HG03558 (cell line): Measurements from ENCODE around the gene C1QTNF12.

Experiments used
- ATAC-seq: cut with Tn5 transposase; IDR thresholded peaks from one replicate; pipeline ENCODE4 v1.9.1; 2021; ENCODE audit warnings: moderate number of reproducible peaks; ENCODE audit not compliant: unreplicated experiment; ENCODE audit errors: extremely low read depth

C1QTNF12 gene

DNA sequence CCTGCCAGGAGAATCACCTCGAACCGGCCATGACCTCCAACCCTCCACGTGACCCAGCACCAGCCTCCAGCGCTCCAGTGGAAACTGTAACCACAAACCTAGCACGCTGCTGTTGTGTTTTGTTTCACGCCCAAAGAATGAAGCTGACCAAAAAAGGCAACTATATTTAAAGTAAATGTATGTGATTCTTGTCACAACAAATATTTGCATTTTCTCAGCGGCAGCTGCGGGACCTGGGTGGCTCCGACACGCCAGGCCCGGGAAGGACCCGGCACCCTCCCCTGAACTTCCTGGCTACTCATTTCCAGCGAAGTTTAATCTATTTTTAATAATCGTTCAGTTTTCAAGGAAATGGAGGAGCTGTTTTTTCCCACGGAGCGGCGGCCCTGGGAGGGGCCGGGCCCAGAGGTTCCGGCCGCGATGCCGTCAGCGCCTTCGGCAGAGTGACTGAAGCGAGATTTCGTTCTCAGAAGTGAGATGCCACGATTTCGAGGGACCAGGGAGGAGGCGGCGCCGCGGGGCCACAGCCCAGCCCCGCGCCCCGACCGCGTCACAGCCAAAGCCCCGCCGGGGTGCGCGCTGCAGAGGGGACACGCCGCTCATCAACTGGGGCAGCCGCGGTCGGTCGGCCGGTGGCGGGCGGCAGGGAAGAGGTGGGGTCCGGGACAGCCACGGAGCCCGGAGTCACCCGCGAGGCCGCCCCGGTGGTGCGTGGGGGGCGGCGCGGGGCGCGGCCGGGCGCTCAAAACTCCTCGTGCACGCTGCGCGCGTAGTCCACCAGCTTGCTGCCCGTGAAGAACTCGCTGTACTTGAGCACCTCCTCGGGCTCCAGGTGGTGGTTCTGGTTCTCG is 29.5 kb downstream of the C1QTNF12 start:
- no peak for ATAC-seq

DNA sequence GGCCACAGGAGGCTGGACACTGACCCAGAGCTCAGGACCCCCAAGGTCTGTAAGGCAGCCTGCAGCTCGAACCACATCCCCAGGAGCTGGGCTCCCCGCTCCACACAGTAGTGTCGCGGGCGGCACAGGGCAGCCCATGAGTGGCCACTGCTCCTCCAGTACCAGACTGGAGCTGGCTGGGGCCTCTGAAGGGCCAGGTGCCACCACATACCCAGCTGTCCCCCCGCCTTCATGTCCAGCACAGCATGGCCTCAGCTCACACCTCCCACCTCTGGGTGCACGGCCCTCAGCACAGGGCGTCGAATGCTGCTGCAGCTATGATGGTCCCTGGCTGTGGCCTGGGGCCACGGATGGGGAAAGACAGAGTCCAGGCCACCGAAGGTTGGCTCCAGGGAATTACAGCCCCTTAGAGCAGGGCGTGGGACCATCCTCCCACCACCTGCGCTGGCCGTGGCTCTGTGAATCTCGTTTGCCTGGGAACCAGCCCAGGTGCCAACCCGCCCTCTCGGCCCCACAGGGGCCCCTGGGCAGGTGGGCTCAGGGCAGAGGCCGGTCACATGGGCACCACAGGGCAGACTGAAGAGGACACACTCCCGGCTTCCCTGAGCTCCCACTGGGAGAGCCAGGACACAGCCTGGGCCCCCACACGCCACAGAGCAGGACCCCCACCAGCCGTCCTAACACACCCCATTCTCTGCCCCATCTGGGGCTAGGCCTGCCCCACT is 30.5 kb downstream of the C1QTNF12 start:
- ATAC-seq: no peak

DNA sequence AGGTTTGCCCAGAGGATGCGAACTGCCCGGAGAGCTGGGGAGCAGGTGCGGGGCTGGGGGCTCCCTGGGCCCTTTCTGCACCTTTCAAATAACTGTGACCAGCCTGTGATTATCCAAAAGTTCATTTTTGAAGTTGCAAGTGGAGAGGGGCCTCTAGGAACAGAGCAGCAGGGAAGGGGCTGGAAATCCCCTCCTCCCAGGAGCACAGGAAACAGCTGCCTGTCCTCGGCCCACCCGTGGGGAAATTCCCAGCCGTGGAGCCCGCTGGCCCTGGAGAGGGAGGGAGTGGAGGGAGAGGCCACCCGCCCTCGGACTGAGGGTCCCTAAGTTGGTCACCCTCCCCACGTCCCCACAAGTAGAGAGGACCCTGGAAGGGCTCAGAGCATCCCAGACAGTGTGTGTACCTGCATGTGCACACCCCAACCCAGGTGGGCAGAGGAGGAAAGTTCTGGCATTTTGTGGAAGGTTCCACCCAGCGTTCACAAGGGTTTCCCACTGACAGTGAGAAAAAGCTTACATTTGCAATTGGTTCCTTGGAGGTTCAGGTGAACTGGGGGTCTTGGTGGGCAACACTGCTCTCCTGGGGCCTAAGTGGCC is 31.3 kb downstream of the C1QTNF12 start:
- ATAC-seq: no peak

GRCh38 chr1:1213345-1214265 is 32.9 kb downstream of the C1QTNF12 start, which contains the start of gene TNFRSF4:
TSS of gene TNFRSF4 (minus strand) at chr1:1214153. CDS start at chr1:1214127, 26 bp downstream.
- ATAC-seq: no peak

DNA sequence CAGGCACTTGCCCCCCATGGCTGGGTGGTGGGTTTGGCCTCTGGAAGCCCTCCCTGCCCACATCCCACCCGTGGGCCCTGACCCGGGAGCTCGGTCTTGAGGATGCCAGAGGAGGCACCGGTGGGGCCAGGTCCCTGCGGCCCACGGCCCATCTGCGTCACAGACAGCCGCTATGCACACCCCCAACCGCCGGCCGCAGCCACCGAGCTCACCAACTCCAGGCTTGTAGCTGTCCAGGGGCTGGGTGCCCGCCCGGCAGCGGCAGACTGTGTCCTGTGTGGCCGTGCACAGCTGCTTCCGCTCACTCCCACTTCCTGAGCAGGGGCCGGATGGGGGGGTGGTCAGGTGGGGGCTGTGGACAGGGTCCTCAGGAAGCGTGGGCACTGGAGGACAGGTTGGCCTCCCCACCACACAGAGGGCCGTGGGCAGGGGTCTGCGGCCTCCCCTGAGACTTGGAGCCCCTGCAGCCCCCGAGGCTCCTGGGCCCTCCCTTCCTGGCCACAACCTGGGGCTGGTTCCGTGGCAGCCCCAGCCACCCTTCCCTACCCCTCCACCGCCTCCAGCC is 33.7 kb downstream of the C1QTNF12 start:
- ATAC-seq: no peak

DNA sequence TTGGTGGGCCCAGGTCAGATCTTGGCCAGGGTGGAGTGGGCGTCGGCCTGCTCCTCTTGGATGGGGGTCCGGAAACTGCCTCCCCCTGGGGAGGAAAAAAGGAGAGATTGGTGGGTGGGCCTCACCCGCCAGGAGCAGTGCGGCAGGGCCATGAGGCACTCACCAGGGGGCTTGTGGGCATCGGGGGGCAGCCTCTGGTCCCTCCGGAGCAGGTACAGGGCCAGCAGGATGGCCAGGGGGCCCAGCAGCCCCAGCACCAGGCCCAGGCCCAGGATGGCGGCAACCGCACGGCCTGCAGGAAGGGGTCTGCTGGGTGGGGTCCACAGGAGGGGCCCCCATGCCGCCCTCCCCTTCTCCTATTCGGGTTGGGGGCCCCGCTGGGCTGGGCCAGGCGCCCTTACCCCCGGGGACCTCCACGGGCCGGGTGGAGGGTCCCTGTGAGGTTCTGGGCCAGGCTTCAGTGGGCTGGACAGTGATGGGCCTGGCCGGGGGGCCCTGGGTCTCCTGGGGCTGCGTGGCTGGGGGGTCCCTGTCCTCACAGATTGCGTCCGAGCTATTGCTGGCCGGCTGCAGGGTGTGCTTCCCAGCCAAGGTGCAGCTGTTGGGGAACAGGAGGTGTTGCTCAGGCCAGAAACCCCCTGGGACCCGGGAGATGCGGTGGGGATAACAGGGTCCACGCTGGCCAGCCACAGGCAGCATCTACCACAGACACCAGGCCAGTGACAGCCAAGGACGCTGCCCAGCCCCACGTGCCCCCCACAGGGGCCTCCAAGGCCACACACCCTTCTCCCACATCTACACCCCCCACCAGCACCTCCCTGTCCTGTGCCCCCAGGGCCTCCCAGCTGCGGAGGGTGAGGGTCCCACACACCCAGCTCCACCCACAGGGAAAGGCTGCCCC is 34.7 kb downstream of the C1QTNF12 start:
- no peak for ATAC-seq

DNA sequence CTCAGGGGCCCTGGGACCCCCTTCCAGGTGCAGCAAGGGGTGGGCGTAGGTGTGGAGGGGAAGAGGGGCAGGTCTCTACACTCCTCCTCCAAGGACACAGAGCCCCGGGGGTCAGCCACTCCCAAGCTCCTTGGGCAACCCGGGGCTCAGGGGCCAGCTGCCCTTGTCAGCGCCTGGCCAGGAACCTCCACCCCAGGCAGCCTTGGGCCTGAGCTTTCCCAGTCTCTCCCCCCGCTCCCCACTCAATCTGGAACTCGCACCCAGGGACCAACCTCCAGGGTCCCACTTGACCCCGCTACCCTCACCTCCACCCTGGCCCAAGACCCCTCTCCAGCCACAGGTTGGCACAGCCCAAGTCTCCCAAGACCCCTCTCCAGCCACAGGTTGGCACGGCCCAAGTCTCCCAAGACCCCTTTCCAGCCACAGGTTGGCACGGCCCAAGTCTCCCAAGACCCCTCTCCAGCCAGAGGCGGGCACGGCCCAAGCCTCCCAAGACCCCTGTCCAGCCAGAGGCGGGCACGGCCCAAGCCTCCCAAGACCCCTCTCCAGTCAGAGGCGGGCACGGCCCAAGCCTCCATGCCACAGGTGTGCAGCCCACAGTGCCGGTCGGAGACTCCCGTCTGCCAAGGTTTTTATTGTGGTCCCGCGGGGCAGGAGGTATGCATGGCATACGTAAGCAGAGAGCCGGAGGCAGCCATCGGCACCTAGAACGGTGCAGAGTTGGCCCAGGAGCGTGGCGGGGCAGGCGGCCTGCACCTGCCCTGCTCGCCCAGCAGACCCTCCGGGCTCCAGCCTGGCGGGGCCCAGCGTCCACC is 35.6 kb downstream of the C1QTNF12 start:
- no peak for ATAC-seq

DNA sequence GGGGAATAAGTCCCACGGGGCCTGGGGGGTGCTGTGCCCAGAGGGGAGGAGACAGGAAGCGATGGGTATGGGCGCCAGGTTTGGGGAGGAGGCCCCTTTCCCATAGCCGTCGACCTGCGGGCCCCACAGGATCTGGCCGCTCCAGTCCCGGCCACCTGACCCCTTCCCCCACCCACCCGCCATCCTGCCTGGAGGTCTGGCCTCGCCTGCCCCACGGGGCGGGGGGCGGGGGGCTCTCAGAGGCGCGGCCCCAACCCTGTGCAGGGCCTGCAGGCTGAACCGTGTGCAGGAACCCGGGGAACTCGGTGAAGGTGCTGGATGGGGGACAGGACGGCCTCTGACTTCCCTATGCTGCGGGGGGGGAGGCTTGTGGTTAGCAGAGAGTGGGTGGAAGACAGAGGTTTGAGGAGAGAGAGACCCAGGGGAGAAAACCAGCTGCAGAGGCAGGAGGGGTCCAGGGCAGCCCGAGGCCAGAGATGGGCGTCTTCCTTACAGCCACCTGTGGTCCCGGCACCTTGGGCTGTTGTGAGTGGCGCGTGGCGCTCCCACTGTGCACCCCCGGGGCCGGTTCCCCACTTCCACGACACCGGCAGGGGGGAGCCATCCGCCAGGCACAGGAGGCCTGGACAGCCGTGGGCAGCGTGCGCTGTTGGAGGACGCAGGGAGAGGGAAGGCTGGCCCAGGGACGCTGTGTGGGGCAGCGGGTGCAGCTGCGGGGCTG is 37.6 kb downstream of the C1QTNF12 start:
- ATAC-seq: no peak

- ATAC-seq: no peak
Observed at GRCh38 chr1:1207571-1207892, 39.0 kb downstream of the C1QTNF12 start.

- ATAC-seq: no peak
Observed at GRCh38 chr1:1206966-1207531, 39.5 kb downstream of the C1QTNF12 start.

GRCh38 chr1:1206376-1206965 is 40.1 kb downstream of the C1QTNF12 start, which contains the start of gene TNFRSF18:
TSS of gene TNFRSF18 (minus strand) at chr1:1206592. CDS start at chr1:1206571, 21 bp downstream.
- ATAC-seq: no peak

GRCh38 chr1:1205769-1206375 is 40.6 kb downstream of the C1QTNF12 start:
- ATAC-seq: no peak

DNA sequence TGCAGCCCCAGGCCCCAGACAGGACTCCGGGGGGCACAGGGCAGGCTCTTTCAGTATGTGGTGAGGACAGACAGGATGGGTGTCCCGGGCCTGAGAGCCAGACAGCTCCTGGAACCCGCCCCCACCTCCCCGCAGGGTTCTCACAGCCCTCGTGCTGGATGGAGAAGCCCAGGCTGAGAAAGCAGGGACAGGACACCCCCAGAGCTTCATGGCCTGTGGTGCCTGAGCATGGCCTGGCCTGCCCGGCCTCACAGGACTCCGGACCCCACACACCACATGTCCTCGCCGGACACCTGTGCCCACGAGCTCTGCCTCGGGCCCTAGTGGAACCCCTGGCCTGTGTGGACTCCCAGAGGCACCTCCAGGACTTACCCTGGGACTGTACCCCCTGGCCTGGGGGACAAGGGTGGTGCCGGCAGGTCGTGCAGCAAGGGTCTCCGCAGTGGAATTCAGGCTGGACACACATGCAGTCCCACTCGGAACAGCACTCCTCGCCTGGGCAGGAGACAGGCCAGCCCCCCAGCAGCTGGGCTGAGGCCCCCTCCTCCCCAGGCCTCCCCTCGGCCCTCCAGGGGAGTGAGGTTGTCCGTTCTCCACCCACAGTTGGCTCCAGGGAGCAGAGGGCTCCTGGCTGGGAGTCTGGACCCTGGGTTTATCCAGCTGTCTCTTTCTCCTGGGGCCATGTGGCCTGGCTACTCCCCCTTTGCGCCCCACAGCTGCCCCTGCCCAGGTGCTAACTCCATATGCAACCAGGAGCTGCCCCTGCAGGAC is 41.3 kb downstream of the C1QTNF12 start:
- ATAC-seq: no peak

GRCh38 chr1:1204425-1204920 is 42.0 kb downstream of the C1QTNF12 start:
- no peak for ATAC-seq
